Measurements from ENCODE around the gene PTPRU.

GRCh38 chr1:29278124-29278523 is 41.8 kb downstream of the PTPRU start:
- TF ChIP-seq CTCF (conservative IDR thresholded peaks at IDR 0.05; ENCODE audit: low read depth, low read length) (no peak), EZH2 (IDR thresholded peaks at IDR 0.05; ENCODE audit: borderline replicate concordance, low read depth, low read length, poor library complexity, severe bottlenecking) (no peak)

All from A673 (cell line).